SKM-1 (cell line): ENCODE data around the gene NOTUM.

Source experiments
- DNase-seq: peaks from one replicate; lab custom pipeline; 2025; ENCODE audit not compliant: unreplicated experiment; lab: John Stamatoyannopoulos, UW

The NOTUM gene

GRCh38 chr17:81939881-81940385, 21.1 kb downstream of the NOTUM start:
- no peak for DNase-seq

- DNase-seq: no peak
These were observed 21.8 kb downstream of the NOTUM start for GRCh38 chr17:81939218-81939617.

GRCh38 chr17:81935709-81936084, 25.3 kb downstream of the NOTUM start:
- no peak for DNase-seq

GRCh38 chr17:81934850-81935708, 25.9 kb downstream of the NOTUM start:
- DNase-seq: no peak

GRCh38 chr17:81934098-81934757, 26.8 kb downstream of the NOTUM start:
- DNase-seq: no peak

GRCh38 chr17:81933178-81933699, 27.7 kb downstream of the NOTUM start:
- no peak for DNase-seq

GRCh38 chr17:81932333-81932983, 28.5 kb downstream of the NOTUM start:
- DNase-seq: no peak

GRCh38 chr17:81931557-81932332, 29.2 kb downstream of the NOTUM start:
- DNase-seq: no peak

- DNase-seq: no peak
These were observed 29.8 kb downstream of the NOTUM start for GRCh38 chr17:81931189-81931556.

GRCh38 chr17:81930142-81931125, 30.6 kb downstream of the NOTUM start:
- no peak for DNase-seq

- no peak for DNase-seq
These were observed 31.5 kb downstream of the NOTUM start for GRCh38 chr17:81929253-81930141.

- no peak for DNase-seq
These were observed 32.3 kb downstream of the NOTUM start for GRCh38 chr17:81928544-81929252.

GRCh38 chr17:81927653-81928543, 33.1 kb downstream of the NOTUM start, which contains the start of gene MAFG:
TSS of gene MAFG (minus strand) at chr17:81927735. CDS start at chr17:81923185, 4,550 bp downstream.
- peak; percentile 71 for DNase-seq

GRCh38 chr17:81927152-81927652, 33.8 kb downstream of the NOTUM start:
- DNase-seq: no peak

GRCh38 chr17:81926451-81927151, 34.4 kb downstream of the NOTUM start:
- peak; percentile 74 for DNase-seq

- no peak for DNase-seq
These were observed 35.0 kb downstream of the NOTUM start for GRCh38 chr17:81925860-81926450.
